Activated CD8-positive, alpha-beta memory T cell treated with anti-CD3 and anti-CD28 coated beads for 4 hours (primary cell): Measurements from ENCODE around the gene VEPH1.
"Not testable (repeated sequence)": the region's sequence is repeated elsewhere in the genome, so short reads cannot be mapped to it uniquely, and the experiment has no call there.

Experiments
- DNase-seq, 2 donors: peaks; one replicate each; pipeline ENCODE4 v3.0.0-alpha.2; 2020; ENCODE audit warnings: low read depth in 2 of 2

The VEPH1 gene

DNA sequence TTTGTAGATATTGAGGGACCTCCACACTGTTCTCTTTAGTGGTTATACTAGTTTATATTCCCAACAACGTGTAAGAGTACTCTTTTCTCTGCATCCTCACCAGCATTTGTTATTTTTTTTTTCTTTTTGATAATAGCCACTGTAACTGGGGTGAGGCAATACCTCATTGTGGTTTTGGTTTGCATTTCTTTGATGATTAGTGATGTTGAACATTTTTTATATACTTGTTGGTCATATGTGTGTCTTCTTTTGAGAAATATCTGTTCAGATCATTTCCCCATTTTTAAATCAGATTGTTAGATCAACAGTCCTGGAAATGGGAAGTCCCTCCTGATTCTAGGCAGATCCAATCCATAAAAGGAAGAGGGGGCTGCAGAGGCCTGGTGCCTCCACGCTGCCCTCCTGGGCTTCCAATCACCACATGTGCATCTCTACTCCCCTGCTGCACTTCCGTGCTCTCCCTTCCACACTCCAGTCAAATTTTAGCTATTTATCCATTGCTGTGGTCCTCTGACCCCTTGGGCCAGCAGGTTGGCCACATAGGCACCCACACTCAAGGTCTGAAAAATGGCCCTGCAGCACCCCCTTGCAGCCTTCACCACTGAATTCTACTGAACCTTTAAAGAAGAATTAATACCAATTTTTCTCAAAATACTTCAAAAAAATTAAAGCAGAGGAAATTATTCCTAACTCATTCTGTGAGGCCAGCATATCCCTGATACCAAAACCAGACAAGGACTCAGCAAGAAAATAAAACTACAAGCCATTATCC, 154.7 kb downstream of the VEPH1 start:
- DNase-seq, result not testable (repeated sequence)

DNA sequence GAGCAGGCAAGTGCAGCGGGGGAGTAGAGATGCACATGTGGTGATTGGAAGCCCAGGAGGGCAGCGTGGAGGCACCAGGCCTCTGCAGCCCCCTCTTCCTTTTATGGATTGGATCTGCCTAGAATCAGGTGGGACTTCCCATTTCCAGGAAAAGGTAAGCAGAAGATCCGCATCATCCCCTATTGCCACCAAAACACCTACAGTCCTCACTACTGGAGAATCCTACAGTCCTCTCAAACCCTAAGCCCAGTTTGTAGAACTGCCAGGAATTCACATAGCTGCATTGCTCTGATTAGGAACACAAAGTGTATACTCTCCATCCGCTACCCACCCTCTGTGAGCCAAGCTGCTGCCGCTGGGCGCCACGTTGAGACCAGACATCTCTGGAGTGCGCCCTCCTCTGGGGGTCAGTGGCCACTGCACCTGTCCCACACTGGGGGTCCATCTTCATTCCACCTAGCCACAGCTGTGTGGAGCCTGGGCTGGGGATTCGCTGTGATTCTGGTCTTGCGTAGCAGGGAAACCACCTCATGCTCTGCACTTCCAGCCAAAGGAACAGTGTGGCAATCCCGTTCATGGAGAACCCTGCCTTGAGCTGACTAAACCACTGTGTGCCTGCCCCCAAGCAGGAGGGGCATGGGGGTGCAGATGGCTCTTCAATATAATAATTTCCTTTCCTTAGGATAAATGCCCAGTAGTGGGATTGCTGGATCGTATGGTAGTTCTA, 155.5 kb downstream of the VEPH1 start:
- no peak for DNase-seq

DNA sequence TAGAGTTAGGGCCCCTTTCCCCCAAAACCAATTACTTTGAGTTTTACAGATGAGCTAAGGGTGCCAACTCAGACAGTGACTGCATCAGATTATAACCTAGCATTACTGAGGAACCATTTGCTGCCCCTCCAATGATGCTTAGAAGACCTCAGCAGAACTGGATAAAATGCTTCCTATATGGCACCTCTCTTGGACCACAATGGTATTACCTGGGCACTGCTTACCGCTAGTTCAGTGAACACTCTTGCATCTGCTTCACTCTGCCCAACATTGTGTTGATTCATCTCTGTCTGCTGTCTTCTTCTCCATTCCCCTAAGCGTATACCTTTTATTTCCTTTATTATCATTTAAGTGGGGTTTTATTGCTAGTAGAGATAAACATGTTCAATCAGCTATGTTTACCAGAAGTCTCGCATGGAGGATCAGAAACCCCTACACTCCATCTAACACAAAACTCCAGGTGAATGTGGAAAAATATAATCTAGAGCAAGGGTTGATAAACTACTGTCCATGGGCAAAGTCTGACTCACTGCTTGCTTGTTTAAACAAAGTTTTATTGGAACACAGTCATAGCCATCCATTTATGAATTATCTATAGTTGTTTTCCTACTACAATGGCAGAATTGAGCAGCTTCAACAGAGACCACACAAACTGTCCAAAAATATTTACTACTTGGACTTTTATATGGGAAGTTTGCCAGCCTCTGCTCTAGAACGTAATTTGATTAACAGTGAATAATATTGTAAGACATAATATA, 166.8 kb downstream of the VEPH1 start:
- no peak for DNase-seq

DNA sequence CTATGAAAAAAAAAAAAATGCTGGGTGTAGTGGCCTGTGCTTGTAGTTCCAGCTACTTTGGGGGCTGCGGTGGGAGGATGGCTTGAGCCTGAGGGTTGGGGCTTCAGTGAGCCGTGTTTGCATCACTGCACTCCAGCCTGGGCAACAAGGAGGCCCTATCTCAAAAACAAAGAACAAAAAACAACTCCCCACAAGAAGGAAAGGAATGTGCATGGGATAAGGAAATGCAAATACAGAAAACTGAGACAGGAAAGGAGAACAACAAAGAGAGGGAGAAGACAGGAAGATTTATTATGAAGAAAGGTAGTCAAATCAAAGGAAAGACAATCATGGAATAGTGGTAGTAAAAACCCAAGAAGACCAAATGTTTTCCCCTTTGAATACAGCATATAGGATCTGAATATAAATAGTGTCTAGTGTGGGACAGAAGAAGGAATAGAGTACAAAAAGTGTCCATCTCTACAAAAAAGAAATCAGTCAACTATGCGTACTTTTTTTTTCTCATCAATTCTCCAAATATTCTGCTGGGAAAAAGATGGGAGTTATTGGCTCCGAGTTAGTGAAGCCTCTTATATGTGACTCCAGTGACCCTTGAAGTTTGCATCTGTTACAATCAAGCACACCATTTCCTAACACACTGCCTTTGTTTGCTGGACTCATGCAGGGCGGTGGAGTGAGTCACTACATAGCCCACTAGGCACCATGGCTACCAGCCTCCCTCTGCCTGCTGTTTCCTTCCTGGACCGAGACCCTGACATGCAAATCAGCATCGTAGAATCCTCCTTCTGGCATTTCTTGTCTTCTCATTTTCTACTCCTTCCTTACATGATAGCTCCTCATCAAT, 167.8 kb downstream of the VEPH1 start:
- no peak for DNase-seq

DNA sequence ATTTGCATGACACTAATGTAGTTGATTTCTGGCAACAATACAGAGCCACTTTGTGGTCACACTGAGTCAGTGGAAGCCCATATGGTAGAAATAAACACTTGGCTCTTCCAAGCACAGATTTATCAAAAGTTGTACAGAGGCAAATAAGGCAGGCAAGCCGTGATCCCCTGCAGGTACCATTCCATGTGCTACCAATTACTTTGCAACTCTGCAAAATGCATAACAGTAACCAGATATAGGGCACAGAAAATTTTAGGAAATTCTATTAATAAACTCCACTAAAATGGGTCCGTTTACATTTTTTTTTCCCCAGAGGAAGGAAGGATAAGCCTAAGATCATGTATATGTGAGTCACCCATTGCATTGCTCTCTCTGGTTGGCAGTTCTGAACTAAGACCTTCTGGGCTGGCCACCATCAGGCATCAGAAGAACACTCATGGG, 169.6 kb downstream of the VEPH1 start:
- no peak for DNase-seq

DNA sequence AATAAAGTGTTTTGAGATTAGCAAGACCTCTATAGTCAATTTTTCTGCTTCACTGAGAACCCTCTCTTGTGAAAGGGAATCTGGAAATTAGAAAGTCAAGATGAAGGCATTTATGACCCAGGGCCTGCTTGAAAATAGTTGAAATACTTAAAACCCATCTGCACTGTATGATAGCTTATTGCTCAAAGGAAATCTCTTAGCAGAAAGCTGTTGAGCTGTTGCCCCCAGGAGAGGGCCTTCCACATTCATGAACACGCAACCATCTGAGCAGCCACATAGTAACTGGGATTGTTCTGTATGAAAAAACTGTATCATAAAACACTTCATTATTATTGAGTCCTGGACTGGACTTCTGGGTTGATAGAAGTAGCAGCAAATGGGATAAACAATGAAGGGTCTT, 173.0 kb downstream of the VEPH1 start:
- DNase-seq, result no peak

DNA sequence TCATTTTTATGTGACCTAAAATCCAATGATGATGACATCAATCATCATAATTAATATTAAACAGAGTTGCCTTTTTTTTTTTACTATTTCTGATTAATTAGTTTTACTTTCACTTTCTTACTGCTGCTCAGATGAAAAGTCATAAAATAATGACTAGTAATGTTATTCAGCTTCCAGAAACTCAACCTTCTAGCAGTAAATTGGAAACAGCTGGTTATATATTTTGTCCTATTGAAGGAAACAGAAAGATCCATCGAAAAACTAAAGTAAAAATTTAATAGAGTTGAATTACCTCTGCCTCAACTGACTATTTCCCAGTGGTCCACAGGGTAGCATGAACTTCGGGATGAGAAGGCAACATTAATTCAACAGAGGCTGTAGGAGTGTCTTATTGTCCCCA, 173.7 kb downstream of the VEPH1 start:
- DNase-seq, result no peak

DNA sequence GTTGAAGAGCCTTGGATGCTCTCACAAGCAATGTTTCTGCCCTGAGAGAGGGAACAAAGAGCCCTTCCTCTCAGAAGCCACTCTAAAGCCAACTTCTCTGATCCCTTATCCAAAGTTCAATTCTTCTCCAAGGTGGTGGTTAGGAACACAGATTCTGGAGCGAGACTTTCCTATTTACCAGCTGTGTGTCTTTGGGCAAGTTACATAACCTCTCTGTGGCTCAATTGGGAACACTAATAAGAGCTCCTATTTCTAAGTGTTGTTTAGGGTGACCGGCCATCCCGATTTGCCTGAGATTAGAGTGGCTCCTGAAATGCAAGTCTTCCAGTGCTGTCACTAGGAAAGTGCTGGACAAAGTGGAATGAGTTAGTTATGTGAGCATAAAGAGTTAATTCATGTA, 175.4 kb downstream of the VEPH1 start:
- no peak for DNase-seq

DNA sequence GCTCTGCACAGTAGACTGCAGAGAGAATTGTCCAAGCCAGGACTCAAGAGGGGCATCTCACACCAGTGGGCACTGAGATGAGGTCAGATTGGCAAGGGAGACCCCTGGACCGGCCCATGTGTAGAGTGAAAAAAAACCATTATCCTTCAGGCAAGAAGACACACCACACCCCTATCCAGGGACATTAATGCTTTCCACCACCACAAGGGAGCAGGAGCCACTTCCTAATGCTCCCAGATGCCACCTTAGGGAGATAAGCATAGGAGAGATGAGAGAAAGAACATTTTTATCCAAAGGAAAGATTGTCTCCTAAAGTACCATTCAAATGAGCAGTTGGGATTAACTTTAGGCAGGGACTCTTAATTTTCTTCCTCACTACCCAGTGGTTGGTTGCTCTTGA, 176.2 kb downstream of the VEPH1 start:
- DNase-seq, result no peak

DNA sequence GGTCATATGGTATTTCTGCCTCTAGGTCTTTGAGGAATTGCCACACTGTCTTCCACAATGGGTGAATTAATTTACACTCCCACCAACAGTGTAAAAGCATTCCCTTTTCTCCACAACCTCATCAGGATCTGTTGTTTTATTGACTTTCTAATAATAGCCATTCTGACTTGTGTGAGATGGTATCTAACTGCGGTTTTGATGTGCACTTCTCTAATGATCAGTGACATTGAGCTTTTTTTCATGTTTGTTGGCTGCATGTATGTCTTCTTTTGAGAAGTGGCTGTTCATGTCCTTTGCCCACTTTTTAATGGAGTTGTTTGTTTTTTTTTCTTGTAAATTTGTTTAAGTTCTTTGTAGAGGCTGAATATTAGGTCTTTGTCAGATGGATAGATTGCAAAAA, 178.3 kb downstream of the VEPH1 start:
- not testable (repeated sequence) for DNase-seq

DNA sequence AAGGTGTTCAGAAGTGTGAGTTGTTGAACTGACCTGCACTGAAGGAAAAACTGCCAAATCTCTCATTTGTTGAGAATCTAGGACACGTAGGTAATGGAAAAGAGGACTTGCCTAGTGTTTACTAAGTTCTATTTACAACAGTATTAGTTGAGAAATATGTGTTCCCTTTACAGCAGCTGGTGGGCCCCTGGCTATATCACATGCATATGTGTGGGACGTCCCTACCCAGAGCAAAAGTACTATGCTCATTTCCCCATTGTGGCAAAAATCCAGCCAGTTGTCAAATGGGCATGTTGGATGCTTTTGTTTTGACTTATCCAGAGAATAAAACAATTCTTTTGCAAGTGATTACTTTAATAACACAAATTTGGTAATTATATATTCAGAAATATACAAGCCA, 179.9 kb downstream of the VEPH1 start:
- no peak for DNase-seq

DNA sequence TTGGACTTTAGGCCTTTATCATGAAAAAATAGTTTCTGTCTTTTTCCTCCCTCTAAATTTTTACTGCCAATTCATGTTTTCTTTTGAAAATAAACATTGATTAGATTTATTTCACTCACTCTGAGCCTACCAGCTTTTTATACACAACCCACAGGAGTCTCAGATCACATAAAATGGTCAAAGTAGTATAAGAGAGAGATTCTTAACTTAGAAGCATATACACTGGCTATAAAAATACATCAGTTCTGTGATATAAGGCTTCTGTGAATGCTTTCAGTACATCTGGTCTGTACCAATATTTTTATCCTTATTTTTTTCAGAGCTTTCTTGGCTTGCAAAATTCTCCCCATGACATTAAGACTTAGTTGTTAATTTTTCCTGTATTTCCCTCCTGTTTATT, 183.5 kb downstream of the VEPH1 start:
- no peak for DNase-seq

DNA sequence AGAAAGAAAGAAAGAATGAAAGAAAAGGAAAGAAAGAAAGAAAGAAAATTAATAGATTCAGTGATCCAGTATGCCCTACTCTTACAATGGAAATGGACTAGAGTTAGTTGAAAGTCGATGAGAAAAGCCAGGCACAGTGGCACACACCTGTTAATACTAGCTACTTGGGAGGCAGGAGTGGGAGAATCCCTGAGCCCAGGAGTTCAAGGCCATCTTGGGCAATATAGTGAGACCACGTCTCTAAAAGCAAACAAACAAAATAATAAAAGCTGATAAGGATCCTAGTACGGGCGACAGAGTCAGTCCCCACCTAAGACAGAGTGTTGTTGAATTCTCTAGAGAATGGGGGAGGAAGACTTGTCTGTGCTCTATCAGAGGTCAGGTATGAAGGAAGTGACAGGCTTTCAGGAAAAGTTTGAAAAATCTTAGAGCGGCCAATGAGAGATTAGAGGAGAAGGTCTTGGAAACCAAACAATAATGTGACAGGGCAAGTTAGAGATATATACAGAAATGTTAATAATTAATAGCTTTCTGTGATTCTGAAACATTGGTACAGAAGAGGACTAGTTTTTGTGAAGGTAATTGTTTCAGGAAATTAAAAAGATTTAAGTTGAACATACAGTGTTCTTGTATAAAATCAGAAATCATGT, 184.5 kb downstream of the VEPH1 start:
- no peak for DNase-seq

DNA sequence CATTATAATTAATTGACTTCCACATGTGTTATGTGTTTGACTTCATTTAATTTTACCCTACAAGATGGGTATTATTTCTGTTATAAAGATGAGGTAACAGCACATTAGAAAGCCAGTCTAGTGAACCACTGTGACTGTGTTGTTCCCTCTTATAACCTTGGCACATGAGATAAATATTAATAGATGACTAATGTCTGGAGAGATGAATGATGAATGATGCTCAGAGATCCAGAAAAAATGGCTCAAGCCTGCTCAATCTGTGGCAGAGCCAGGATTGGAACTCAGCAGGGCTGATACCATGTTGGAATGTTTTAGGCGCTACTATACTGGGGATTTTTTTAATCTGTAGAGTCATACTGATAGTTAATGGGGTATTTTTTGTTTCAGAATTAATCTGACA, 185.3 kb downstream of the VEPH1 start:
- no peak for DNase-seq

DNA sequence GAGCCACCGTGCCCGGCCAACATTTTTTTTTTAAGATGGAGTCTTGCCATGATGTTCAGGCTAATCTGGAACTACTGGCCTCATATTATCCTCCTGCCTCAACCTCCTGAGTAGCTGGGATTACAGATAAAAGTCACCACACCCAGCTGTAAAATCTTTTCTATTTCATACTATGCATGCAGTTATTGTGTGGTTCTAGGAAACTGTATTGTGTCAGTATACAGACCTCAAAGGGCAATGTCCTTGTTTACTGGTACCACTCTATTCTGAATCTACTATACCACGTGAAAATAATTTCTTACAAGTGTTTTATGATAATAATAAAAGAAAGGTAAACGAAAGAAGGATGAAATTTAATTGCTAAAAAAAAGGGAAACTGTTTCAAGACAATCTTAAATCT, 190.0 kb downstream of the VEPH1 start:
- no peak for DNase-seq

DNA sequence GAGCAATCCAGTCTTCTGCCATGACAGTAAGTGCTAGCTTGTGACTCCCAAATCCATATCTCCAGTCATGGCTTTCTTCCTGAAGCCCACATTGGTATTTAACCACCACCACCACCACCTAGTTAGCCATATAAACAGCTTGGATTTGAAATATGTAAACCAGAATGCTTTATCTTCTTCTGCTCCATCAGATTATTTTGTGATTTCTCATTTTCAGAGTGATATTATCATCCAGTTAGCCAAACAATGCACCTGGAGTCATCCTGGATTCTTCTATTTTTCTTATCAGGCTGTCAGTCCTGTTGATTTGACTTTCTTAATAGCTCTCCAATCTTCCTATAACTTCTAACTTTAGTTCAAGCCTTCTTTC, 190.9 kb downstream of the VEPH1 start:
- DNase-seq, result no peak

DNA sequence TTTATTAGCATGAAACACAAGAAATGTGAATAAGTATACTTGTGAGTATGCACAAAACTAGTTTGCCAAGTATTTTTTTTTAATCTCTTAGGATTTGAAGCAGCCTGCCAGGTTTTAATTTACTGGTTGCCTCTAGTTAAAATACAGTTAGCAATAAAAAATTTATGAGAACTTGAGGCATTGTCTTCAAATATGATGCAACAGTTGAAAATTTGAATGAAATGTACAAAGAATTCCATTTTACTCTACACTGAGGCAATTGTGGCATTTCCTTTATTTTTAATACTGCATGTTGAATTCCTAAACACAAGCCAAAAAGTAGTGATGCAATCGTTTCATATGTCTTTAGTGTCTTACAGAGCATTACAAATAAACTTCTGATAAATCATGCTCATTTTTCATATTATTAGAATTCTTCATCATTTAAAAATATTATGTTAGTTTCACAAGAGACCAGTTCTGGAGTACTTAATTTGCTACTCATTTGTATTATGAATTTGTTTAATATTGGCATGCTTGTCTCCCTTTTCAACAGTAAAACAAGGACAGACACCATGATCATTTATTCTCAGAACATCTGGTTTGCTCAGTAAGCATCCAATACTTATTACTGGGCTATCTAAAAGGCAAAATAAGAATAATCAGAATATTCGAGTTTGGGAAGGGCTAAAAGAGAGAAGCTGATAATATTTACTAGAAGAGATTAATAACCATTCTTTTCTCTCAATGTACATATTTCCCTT, 191.4 kb downstream of the VEPH1 start:
- DNase-seq, result no peak

DNA sequence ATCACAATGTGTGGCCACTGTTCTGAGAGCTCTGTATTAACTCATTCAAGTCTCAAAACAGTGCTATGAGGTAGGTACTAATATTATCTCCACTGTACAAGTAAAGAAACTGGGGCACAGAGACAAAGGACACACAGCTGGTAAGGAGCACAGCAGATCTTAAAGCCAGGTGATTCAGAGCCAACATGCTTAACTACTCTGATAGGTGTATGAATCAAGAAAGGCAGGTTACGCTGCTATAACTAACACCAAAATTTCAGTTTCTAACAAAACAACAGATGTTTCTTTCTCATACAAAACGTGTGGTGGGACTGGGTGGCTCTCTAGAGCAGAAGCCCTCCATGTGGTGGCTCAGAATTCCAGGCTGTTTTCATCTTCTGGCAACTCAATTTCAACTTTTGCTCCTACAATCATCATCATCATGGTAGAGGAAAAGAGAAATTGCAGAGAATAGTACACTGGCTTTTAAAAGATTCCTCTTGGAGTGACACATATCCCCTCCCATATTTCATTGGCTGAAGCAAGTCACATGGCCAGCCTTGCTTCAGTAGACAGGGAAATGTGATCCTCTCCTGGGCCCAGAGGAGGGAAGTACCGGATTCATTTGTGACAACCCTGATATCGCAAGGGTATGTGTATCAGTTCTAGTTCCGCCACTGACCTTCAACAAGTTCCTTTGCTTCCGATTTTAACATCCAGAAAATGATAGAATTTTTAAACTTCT, 192.7 kb downstream of the VEPH1 start:
- no peak for DNase-seq

DNA sequence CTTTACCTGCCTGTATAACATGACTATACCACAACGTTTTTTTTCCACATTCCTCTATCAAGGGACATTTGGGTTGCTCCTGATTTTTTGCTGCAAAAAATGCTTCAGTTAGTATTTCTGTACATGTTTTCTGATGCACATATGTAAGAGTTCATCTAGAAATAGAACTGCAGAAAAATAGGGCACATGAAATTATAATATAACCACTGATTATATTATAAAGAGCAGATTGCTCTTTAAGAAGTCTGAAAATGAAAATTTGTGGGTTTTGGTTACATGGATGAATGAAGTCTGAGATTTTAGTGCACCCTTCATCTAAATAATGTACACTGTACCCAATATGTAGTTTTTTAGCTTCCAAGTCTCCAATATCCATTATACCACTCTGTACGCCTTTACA, 196.7 kb downstream of the VEPH1 start:
- DNase-seq, result no peak

DNA sequence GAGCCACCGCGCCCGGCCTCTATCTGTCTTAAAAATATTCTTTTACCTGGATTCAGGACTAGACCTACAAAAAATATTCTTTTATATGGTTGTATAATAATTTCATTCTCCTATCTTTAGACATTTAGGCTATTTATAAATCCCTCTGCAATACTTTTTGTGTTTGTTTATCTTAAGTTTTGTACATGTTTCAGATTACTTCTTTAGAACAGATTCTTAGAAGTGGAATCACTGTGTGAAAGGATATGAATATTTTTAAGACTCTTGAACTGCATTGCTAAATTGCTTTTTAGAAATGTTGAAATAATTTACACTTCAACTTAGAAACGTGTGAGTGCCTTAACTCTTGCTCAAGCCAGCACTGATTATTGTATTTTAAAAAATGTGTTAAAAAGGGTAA, 197.8 kb downstream of the VEPH1 start:
- DNase-seq, result no peak
